K562 (cell line): ENCODE data around the gene SGPL1. TPM values are rescaled to one million over a fixed set of nuclear protein-coding genes. Genes with fewer than 3 reads are reported as not detected.

Experiments used
- ATAC-seq: fragments of 200-7000 bp; cut with Tn5 transposase; 3 replicates; pipeline ENCODE4 v1.9.1; 2020; ENCODE audit warnings: moderate library complexity
- BruUV-seq: library from RNA; stranded (reverse); fragments of 400-500 nt; replicated peaks from 2 replicates; lab custom pipeline; 2021; lab: Mats Ljungman, UMichigan
- CTCF ChIA-PET: fragments of 300-600 bp; formaldehyde crosslinking; extraction: SDS; loops from one replicate; lab custom pipeline; 2021; ENCODE audit warnings: low intra/inter-chr PET ratio; lab: Yijun Ruan, JAX
- POLR2A ChIA-PET: fragments of 300-600, 350-650 bp; sonication (Branson Sonifier 250); formaldehyde crosslinking; extraction: SDS; loops from one replicate; lab custom pipeline; 2021; ENCODE audit warnings: antibody characterized with exemption, inconsistent platforms; lab: Yijun Ruan, JAX
- DNase-seq, 4 experiments: peaks; one replicate each; pipeline versions ENCODE4 v3.0.0 to v3.0.0-alpha.2; 2011 to 2018; ENCODE audit warnings: low spot score in 3 of 4, mixed read lengths in 3 of 4; ENCODE audit errors: extremely low read depth in 1 of 4
- FAIRE-seq: peaks from 2 replicates; lab custom pipeline; 2011; peaks lifted over from hg19 to GRCh38; lab: Jason Lieb, UNC
- H2AFZ ChIP-seq: 2 replicates; pipeline ENCODE4 v1.6.0; 2011; ENCODE audit warnings: low read depth, low read length, control low read depth, inconsistent platforms
- H3K27ac ChIP-seq: fragments of 200-600 bp; 3 replicates; pipeline ENCODE4 v1.8.0; 2011; ENCODE audit warnings: low read depth, mild to moderate bottlenecking, control low read depth, inconsistent platforms, low read length, moderate library complexity, mixed read lengths; ENCODE audit errors: extremely low read depth
- H3K27me3 ChIP-seq, 2 experiments: fragments of 300-600 bp in 1 of 2; 2 replicates in 1 of 2; 3 replicates in 1 of 2; pipeline versions ENCODE4 v1.6.0 to v1.8.0; 2011; ENCODE audit warnings: inconsistent platforms in 2 of 2, low read length in 2 of 2, mild to moderate bottlenecking in 1 of 2, mixed read lengths in 1 of 2, moderate library complexity in 1 of 2; ENCODE audit not compliant: control insufficient read depth in 2 of 2, insufficient read depth in 2 of 2
- H3K36me3 ChIP-seq: fragments of 300-600 bp; 3 replicates; pipeline ENCODE4 v1.8.0; 2011; ENCODE audit warnings: mild to moderate bottlenecking, low read length, inconsistent platforms; ENCODE audit not compliant: control insufficient read depth, insufficient read depth
- H3K4me1 ChIP-seq, 2 experiments: fragments of 200-600 bp in 1 of 2; replicated peaks in 1 of 2; 2 replicates in 1 of 2; 3 replicates in 1 of 2; pipeline versions ENCODE4 v1.5.1 to v1.8.0; 2011; ENCODE audit warnings: inconsistent platforms in 2 of 2, low read length in 2 of 2, mild to moderate bottlenecking in 1 of 2, mixed read lengths in 1 of 2, moderate library complexity in 1 of 2; ENCODE audit not compliant: control insufficient read depth in 2 of 2, insufficient read depth in 2 of 2
- H3K4me2 ChIP-seq: 2 replicates; pipeline ENCODE4 v1.6.1; 2011; ENCODE audit warnings: low read length, control low read depth, inconsistent platforms, mixed read lengths; ENCODE audit not compliant: insufficient read depth
- H3K4me3 ChIP-seq: fragments of 200-600 bp; sonication (generic), shearing (Covaris generic); 2 replicates; pipeline ENCODE4 v1.5.1; 2016; ENCODE audit warnings: control low read depth, inconsistent platforms
- H3K79me2 ChIP-seq: fragments of 200-600 bp; 3 replicates; pipeline ENCODE4 v1.8.0; 2011; ENCODE audit warnings: low read length, inconsistent platforms; ENCODE audit not compliant: control insufficient read depth, insufficient read depth
- H3K9ac ChIP-seq, 2 experiments: 2 replicates each; pipeline versions ENCODE4 v1.6.0 to v1.6.1; 2011; ENCODE audit warnings: low read depth in 2 of 2, low read length in 2 of 2, control low read depth in 1 of 2, inconsistent platforms in 1 of 2, mild to moderate bottlenecking in 1 of 2, mixed read lengths in 1 of 2; ENCODE audit not compliant: insufficient read depth in 1 of 2
- H3K9me1 ChIP-seq: one replicate; pipeline ENCODE4 v1.6.0; 2011; ENCODE audit warnings: inconsistent platforms, mild to moderate bottlenecking, low read length, moderate library complexity; ENCODE audit not compliant: control insufficient read depth, insufficient read depth
- H3K9me3 ChIP-seq: replicated peaks from 2 replicates; pipeline ENCODE4 v1.5.1; 2011; ENCODE audit warnings: low read depth, low read length, inconsistent platforms; ENCODE audit not compliant: control insufficient read depth, insufficient read depth
- H4K20me1 ChIP-seq: replicated peaks from 2 replicates; pipeline ENCODE4 v1.6.1; 2011; ENCODE audit warnings: low read length, inconsistent platforms, mixed read lengths; ENCODE audit not compliant: control insufficient read depth, insufficient read depth
- BHLHE40 ChIP-seq: IDR thresholded peaks from 2 replicates; pipeline ENCODE4 v1.6.1; 2011; ENCODE audit warnings: low read length, improper control_type of control experiment
- NFE2L1 ChIP-seq: fragments of 450-650 bp; IDR thresholded peaks from 2 replicates; pipeline ENCODE4 v1.6.1; 2016; ENCODE audit warnings: missing genetic modification characterization, low read depth, mild to moderate bottlenecking, missing compliant biosample characterization, moderate library complexity, borderline replicate concordance
- UBTF ChIP-seq, 2 experiments: IDR thresholded peaks; 2 replicates each; pipeline ENCODE4 v1.6.1; 2012; ENCODE audit warnings: improper control_type of control experiment in 2 of 2, low read depth in 2 of 2, low read length in 2 of 2, borderline replicate concordance in 1 of 2
- ZFP1 ChIP-seq: fragments of 450-650 bp; formaldehyde crosslinking; IDR thresholded peaks from 2 replicates; pipeline ENCODE4 v1.4.0; 2020; ENCODE audit warnings: mild to moderate bottlenecking, mixed read lengths
- ZNF24 ChIP-seq: fragments of 450-650 bp; IDR thresholded peaks from 2 replicates; pipeline ENCODE4 v1.6.1; 2016
- ZNF695 ChIP-seq: fragments of 450-650 bp; formaldehyde crosslinking; IDR thresholded peaks from 2 replicates; pipeline ENCODE4 v1.4.0; 2020; ENCODE audit warnings: mild to moderate bottlenecking, moderate library complexity
- WGBS: fragments of 100-300 bp; shearing (Covaris generic); methylation state at CpG from one replicate; pipeline ENCODE4 v1.1.6; 2016; ENCODE audit warnings: low coverage, mixed read lengths; ENCODE audit not compliant: insufficient coverage; ENCODE audit errors: missing lambda C conversion rate; 5-methylcytosine and 5-hydroxymethylcytosine counted together
- in situ Hi-C: fragments of 300-500 bp; cut with MboI; formaldehyde crosslinking; loops from 4 replicates; pipeline ENCODE4 v1.15.0; 2018; ENCODE audit warnings: inconsistent platforms, mixed read lengths
- intact Hi-C: fragments of 100-400 bp; cut with micrococcal nuclease; formaldehyde crosslinking; loops from 2 replicates; pipeline ENCODE4 v1.14.2; 2022
- polyA plus RNA-seq, 8 experiments: library from polyadenylated mRNA; depleted of rRNA in 4 of 8; stranded (reverse) in 5 of 8; unstranded in 3 of 8; fragments of >200 nt; fragmentation: Nextera tagmentation in 2 of 8; fragmentation: Illumina TruSeq in 1 of 8; extraction: Ambion mirVana in 2 of 8; extraction: Trizol in 1 of 8; gene quantifications; 2 replicates each; pipeline versions ENCODE4 v1.2.1 to v1.2.3, GENCODE V29; 2011 to 2014; ENCODE audit warnings: inconsistent platforms in 1 of 8, missing spikeins in 1 of 8
- total RNA-seq, 7 experiments: library from RNA; depleted of rRNA in 6 of 7; stranded (reverse); fragments of >200 nt in 6 of 7; fragmentation: Illumina TruSeq in 2 of 7; extraction: Trizol in 2 of 7; gene quantifications; 2 replicates each; pipeline versions ENCODE4 v1.2.1 to v1.2.3, GENCODE V29; 2011 to 2021; ENCODE audit warnings: low replicate concordance in 1 of 7

The SGPL1 gene
- total and polyA plus RNA-seq, 9 of the 15 experiments (the other 6 are each of a cell fraction or from before 2014, with no cell fraction given): 6.0 to 18.0 (median 8.7) TPM

- TF ChIP-seq UBTF (IDR thresholded peaks at IDR 0.05; ENCODE audit: borderline replicate concordance in 1 of 2, low read depth in 2 of 2, low read length in 2 of 2): no peak
- no peak for TF ChIP-seq NFE2L1 (tag)
- TF ChIP-seq, all 486 proteins: peak for 4
These were observed 100.1 kb downstream of the SGPL1 start (continued) for GRCh38 chr10:70915806-70916205.

- DNase-seq (no peak), FAIRE-seq (no peak), ATAC-seq (no peak)
- intact Hi-C loops (no loop called here), in situ Hi-C loops (no loop called here)
- no peak overlapping the region for H2AFZ ChIP-seq
- H3K79me2 ChIP-seq: no peaks in the 10 kb centered on the region
- peaks cover 17% of the 10 kb centered on the region for H4K20me1 ChIP-seq
- TF ChIP-seq ZNF695 (CRISPR knock-in tag) (no peak), ZNF24 (no peak), ZFP1 (CRISPR knock-in tag) (no peak), BHLHE40 (no peak)
- WGBS: 2% methylated on average over 6 of the region's 6 CpGs
- H3K4me1 ChIP-seq: peaks cover 0 to 6% of the 10 kb centered on the region in 2 experiments; a peak in 1 of 5 replicates
- no peak overlapping the region for H3K27ac ChIP-seq
- no peak overlapping the region for H3K4me2 ChIP-seq
- no peak overlapping the region for H3K9ac ChIP-seq
- no peak overlapping the region for H3K4me3 ChIP-seq
- ChIA-PET CTCF (no interaction called here), POLR2A (interaction anchor here (0.7 to 1.0 kb wide), 3 partner anchors 8 to 318 kb away, joined by 3 read pairs; no protein-coding TSS in a partner anchor)
- H3K9me3 ChIP-seq: no peaks in the 10 kb centered on the region
- no peaks in the 10 kb centered on the region for H3K36me3 ChIP-seq
- BruUV-seq: no TSS peak
- H3K27me3 ChIP-seq: peaks cover 34 to 88% of the 10 kb centered on the region in 2 experiments
- no peaks in the 10 kb centered on the region for H3K9me1 ChIP-seq
These were observed 100.5 kb downstream of the SGPL1 start for GRCh38 chr10:70916241-70916640.
